PC-9 (cell line): ENCODE data around the gene PSMD4. TPM values are rescaled to one million over a fixed set of nuclear protein-coding genes. Genes with fewer than 3 reads are reported as not detected.

Experiments used
- BruUV-seq: library from RNA; stranded (reverse); fragments of 400-500 nt; replicated peaks from 2 replicates; lab custom pipeline; 2021; lab: Mats Ljungman, UMichigan
- CTCF ChIA-PET: fragments of 300-600 bp; sonication (Branson Sonifier 250); formaldehyde crosslinking; loops from one replicate; lab custom pipeline; 2022; ENCODE audit warnings: antibody characterized with exemption; lab: Charles Lee
- POLR2A ChIA-PET: fragments of 300-600 bp; sonication (Branson Sonifier 250); formaldehyde crosslinking; loops from one replicate; lab custom pipeline; 2022; ENCODE audit warnings: antibody characterized with exemption; ENCODE audit not compliant: unreplicated experiment; lab: Charles Lee
- DNase-seq, 2 experiments: peaks; one replicate each; pipeline versions ENCODE4 v3.0.0 to v3.0.0-alpha.2; 2015 to 2022; ENCODE audit warnings: mixed read lengths in 1 of 2
- H2AFZ ChIP-seq: fragments of 200-600 bp; sonication (generic); 2 replicates; pipeline ENCODE4 v1.8.1; 2017; ENCODE audit warnings: antibody characterized with exemption
- H3F3A ChIP-seq: fragments of 200-600 bp; sonication (generic); 2 replicates; pipeline ENCODE4 v1.8.1; 2017; ENCODE audit warnings: antibody characterized with exemption, mild to moderate bottlenecking, low read depth; ENCODE audit not compliant: insufficient read depth
- H3K27ac ChIP-seq: fragments of 200-600 bp; sonication (generic); 2 replicates; pipeline ENCODE4 v1.6.1; 2016; ENCODE audit warnings: mixed run types
- H3K27me3 ChIP-seq: fragments of 200-600 bp; sonication (generic); 2 replicates; pipeline ENCODE4 v1.6.1; 2016; ENCODE audit warnings: low read depth, mixed run types; ENCODE audit not compliant: insufficient read depth
- H3K36me3 ChIP-seq: fragments of 200-600 bp; sonication (generic); 2 replicates; pipeline ENCODE4 v1.6.1; 2016; ENCODE audit warnings: low read depth, mixed run types
- H3K4me1 ChIP-seq: fragments of 200-600 bp; sonication (generic); replicated peaks from 2 replicates; pipeline ENCODE4 v1.6.1; 2016; ENCODE audit warnings: mixed run types; ENCODE audit not compliant: insufficient read depth
- H3K4me2 ChIP-seq: fragments of 200-600 bp; sonication (generic); 2 replicates; pipeline ENCODE4 v1.6.1; 2017; ENCODE audit warnings: mixed run types
- H3K4me3 ChIP-seq: fragments of 200-600 bp; sonication (generic); 2 replicates; pipeline ENCODE4 v1.6.1; 2016; ENCODE audit warnings: mixed run types
- H3K79me2 ChIP-seq: fragments of 200-600 bp; sonication (generic); 2 replicates; pipeline ENCODE4 v1.6.1; 2017; ENCODE audit warnings: low read depth, mixed run types
- H3K9me2 ChIP-seq: fragments of 200-600 bp; sonication (generic); 2 replicates; pipeline ENCODE4 v1.8.1; 2017; ENCODE audit warnings: mild to moderate bottlenecking; ENCODE audit not compliant: insufficient read depth
- H3K9me3 ChIP-seq: fragments of 200-600 bp; sonication (generic); 2 replicates; pipeline ENCODE4 v1.8.1; 2016; ENCODE audit warnings: low read depth; ENCODE audit not compliant: insufficient read depth
- H4K20me1 ChIP-seq: fragments of 200-600 bp; sonication (generic); 2 replicates; pipeline ENCODE4 v1.8.1; 2017; ENCODE audit not compliant: insufficient read depth
- CTCF ChIP-seq: fragments of 200-600 bp; sonication (generic); conservative IDR thresholded peaks from 2 replicates; pipeline ENCODE4 v1.6.1; 2017; ENCODE audit warnings: mixed run types, antibody characterized with exemption, mild to moderate bottlenecking, moderate library complexity
- EZH2 ChIP-seq: fragments of 200-600 bp; sonication (generic); IDR thresholded peaks from 2 replicates; pipeline ENCODE4 v1.8.0; 2017; ENCODE audit warnings: antibody characterized with exemption, low read depth
- intact Hi-C: fragments of 100-400 bp; cut with micrococcal nuclease; formaldehyde crosslinking; loops from one replicate; pipeline ENCODE4 v1.10.0; 2022; ENCODE audit not compliant: unreplicated experiment
- total RNA-seq: library from RNA; stranded (reverse); gene quantifications from 2 replicates; pipeline ENCODE4 v1.2.3, GENCODE V29; 2021

PSMD4 gene
- total RNA-seq, 1 experiment from 2014 or later = 230 TPM

GRCh38 chr1:151211972-151212705 is 42.4 kb upstream of the PSMD4 start:
- no peak overlapping the region for H3K4me3 ChIP-seq
- H4K20me1 ChIP-seq = peaks cover 57% of the 10 kb centered on the region
- H3K4me2 ChIP-seq = no peak overlapping the region
- ChIA-PET POLR2A (interaction anchor here (0.7 kb wide), 1 partner anchor 161 kb away, joined by 3 read pairs; the partner anchor contains the start of gene SELENBP1), CTCF (no interaction called here)
- H3K36me3 ChIP-seq = peaks cover 14% of the 10 kb centered on the region
- no TSS peak for BruUV-seq
- no peak overlapping the region for H3K27ac ChIP-seq
- H3F3A ChIP-seq = peaks cover 3% of the 10 kb centered on the region; the same call in 1 of the 2 replicates
- no peaks in the 10 kb centered on the region for H3K9me3 ChIP-seq
- H3K9me2 ChIP-seq = no peaks in the 10 kb centered on the region
- intact Hi-C loops = no loop called here
- H3K27me3 ChIP-seq = no peaks in the 10 kb centered on the region
- H2AFZ ChIP-seq = no peak overlapping the region
- no peaks in the 10 kb centered on the region for H3K4me1 ChIP-seq
- TF ChIP-seq CTCF (no peak), EZH2 (no peak)
- DNase-seq = no peak
- peaks cover 97% of the 10 kb centered on the region for H3K79me2 ChIP-seq

GRCh38 chr1:151213560-151213959 is 41.0 kb upstream of the PSMD4 start:
- Histone ChIP-seq H3K79me2 (peaks cover 97% of the 10 kb centered on the region), H3F3A (peaks cover 3% of the 10 kb centered on the region; the same call in 1 of the 2 replicates), H2AFZ (no peak overlapping the region), H3K36me3 (peaks cover 17% of the 10 kb centered on the region; the same call in 1 of the 2 replicates), H4K20me1 (peaks cover 68% of the 10 kb centered on the region), H3K9me2 (no peaks in the 10 kb centered on the region), H3K4me1 (no peaks in the 10 kb centered on the region), H3K9me3 (no peaks in the 10 kb centered on the region), H3K27me3 (no peaks in the 10 kb centered on the region), H3K4me2 (no peak overlapping the region), H3K4me3 (no peak overlapping the region), H3K27ac (no peak overlapping the region)
- intact Hi-C loops = no loop called here
- no TSS peak for BruUV-seq
- TF ChIP-seq EZH2 = no peak
- no peak for TF ChIP-seq CTCF
- ChIA-PET POLR2A (no interaction called here), CTCF (no interaction called here)
- no peak for DNase-seq

- POLR2A ChIA-PET = no interaction called here
- H3K4me1 ChIP-seq = no peaks in the 10 kb centered on the region
- no peak overlapping the region for H3K4me3 ChIP-seq
- TF ChIP-seq EZH2 (no peak), CTCF (no peak)
- H3K27ac ChIP-seq = no peak overlapping the region
- no peak overlapping the region for H2AFZ ChIP-seq
- H3K4me2 ChIP-seq = no peak overlapping the region
- CTCF ChIA-PET = no interaction called here
- DNase-seq = no peak
- H4K20me1 ChIP-seq = peaks cover 66% of the 10 kb centered on the region
- H3K27me3 ChIP-seq = no peaks in the 10 kb centered on the region
- H3K9me3 ChIP-seq = no peaks in the 10 kb centered on the region
- H3K9me2 ChIP-seq = no peaks in the 10 kb centered on the region
- intact Hi-C loops = no loop called here
- H3F3A ChIP-seq = peaks cover 14% of the 10 kb centered on the region; the same call in 1 of the 2 replicates
- BruUV-seq = no TSS peak
- peaks cover 63% of the 10 kb centered on the region for H3K79me2 ChIP-seq
- peaks cover 27% of the 10 kb centered on the region; the same call in 1 of the 2 replicates for H3K36me3 ChIP-seq
Observed at GRCh38 chr1:151221616-151222015, 32.9 kb upstream of the PSMD4 start.
